ENCODE data around the gene CYB561D2. TPM values are rescaled to one million over a fixed set of nuclear protein-coding genes. Genes with fewer than 3 reads are reported as not detected.

The CYB561D2 gene
- total and polyA plus RNA-seq, 2 donors (not counting 3 experiments of a cell fraction or from before 2014, with no cell fraction given), result 13.6 to 46.0 TPM

DNA sequence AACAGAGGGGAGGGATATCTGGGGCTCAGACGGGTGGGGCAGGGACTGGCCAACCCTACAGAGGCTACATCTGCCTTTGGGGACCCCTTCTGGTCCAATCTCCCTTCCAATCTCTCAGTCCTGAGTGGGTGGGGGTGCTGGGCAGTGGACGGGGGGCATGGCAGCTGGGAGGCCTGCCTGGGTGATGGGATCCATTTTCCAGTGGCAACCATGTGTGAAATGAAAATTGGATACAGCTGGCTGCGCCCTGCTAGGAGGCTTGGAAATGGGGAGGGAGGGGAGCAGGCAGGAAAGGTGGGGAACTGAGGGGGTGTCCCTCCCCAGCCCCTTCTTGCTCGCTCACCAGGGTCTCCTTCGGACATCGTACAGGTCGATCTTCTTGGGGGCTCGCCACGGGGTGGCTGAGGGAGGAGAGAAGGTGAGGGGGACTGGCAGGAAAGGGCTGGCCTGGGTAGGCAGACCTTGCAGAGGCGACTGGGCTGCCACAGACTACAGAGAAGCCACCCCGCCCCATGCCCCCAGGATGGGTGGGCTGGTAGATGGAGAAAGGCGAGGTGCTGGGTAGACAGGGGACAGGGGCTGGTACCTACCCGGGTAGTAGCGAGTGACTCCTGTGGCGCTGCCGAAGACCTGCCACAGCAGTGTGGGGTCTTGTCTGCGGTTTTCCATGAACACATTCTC lies 29.9 kb downstream of the CYB561D2 start:
- POLR2A ChIA-PET, result no interaction called here
- intact Hi-C loops (cut with micrococcal nuclease), result no loop called here
- CTCF ChIA-PET, result interaction anchor here (1.3 kb wide), 1 partner anchor 162 kb away, joined by 6 read pairs; no protein-coding TSS in a partner anchor

More for the DNA sequence above, 29.9 kb downstream of the CYB561D2 start:
- no peak overlapping the region for H3K27ac ChIP-seq (ENCODE audit: insufficient read depth, low read depth, low read length)
- no peak overlapping the region for H2AFZ ChIP-seq (ENCODE audit: low read depth, low read length)
- H3K9me3 ChIP-seq (replicated peaks; ENCODE audit: control insufficient read depth, insufficient read depth, low read length), result no peaks in the 10 kb centered on the region
- FAIRE-seq, result no peak
- no peaks in the 10 kb centered on the region for H3K79me2 ChIP-seq (ENCODE audit: control insufficient read depth, insufficient read depth, low read length)
- no peak overlapping the region for H3K4me2 ChIP-seq (ENCODE audit: insufficient read depth, low read length)
- H4K20me1 ChIP-seq (replicated peaks; ENCODE audit: control insufficient read depth, extremely low read depth, insufficient read depth, low read length), result no peaks in the 10 kb centered on the region
- no peak for TF ChIP-seq JUN (IDR thresholded peaks at IDR 0.05; ENCODE audit: borderline replicate concordance, insufficient read depth, insufficient read length, low read depth)
- TF ChIP-seq POLR2A (IDR thresholded peaks at IDR 0.05; ENCODE audit: low read depth, low read length), result no peak
- TF ChIP-seq CTCF (IDR thresholded peaks at IDR 0.05; ENCODE audit: extremely low read depth in 1 of 2, insufficient read depth in 1 of 2, low read depth in 1 of 2, low read length in 2 of 2), result no peak
- no peak for TF ChIP-seq GATA2 (IDR thresholded peaks at IDR 0.05; ENCODE audit: insufficient read depth, insufficient read length, low read depth, low read length)
- TF ChIP-seq MYC (IDR thresholded peaks at IDR 0.05; ENCODE audit: low read depth, low read length), result no peak
- TF ChIP-seq FOS (IDR thresholded peaks at IDR 0.05; ENCODE audit: borderline replicate concordance, insufficient read depth, low read length), result no peak
- no peaks in the 10 kb centered on the region for H3K36me3 ChIP-seq (ENCODE audit: control insufficient read depth in 2 of 2, extremely low read depth in 1 of 2, insufficient read depth in 2 of 2, low read length in 2 of 2)
- no peak overlapping the region for H3K9ac ChIP-seq (replicated peaks; ENCODE audit: extremely low read depth, insufficient read depth, low read length)
- H3K9me1 ChIP-seq (replicated peaks; ENCODE audit: control insufficient read depth, extremely low read depth, insufficient read depth, low read length), result no peaks in the 10 kb centered on the region
- no peak for DNase-seq (ENCODE audit: low read depth, low spot score)
- dilution Hi-C loops (cut with MboI; ENCODE audit: extremely low pct_ligation_motif_present, low sequenced_read_pairs), result no loop called here
- BruUV-seq (replicated peaks), result no TSS peak
- no peaks in the 10 kb centered on the region for H3K4me1 ChIP-seq (ENCODE audit: control insufficient read depth, extremely low read depth, insufficient read depth, low read length)
- no peak overlapping the region for H3K4me3 ChIP-seq (replicated peaks in 1 of 3; ENCODE audit: insufficient read depth in 1 of 3, low read depth in 1 of 3, low read length in 3 of 3)
- no peaks in the 10 kb centered on the region for H3K27me3 ChIP-seq (ENCODE audit: control insufficient read depth in 2 of 2, insufficient read depth in 2 of 2, low read length in 2 of 2)
